22Rv1 (cell line): ENCODE results near the gene DNAH9.

ENCODE experiments used
- H3K27ac ChIP-seq: fragments of 450-650 bp; 2 replicates; pipeline ENCODE4 v1.5.1; 2017
- ZFX ChIP-seq: fragments of 450-650 bp; IDR thresholded peaks from 2 replicates; pipeline ENCODE4 v1.6.1; 2017; ENCODE audit warnings: antibody characterized with exemption, borderline replicate concordance
- TF ChIP-seq, protein P1 (sequence below): fragments of 450-650 bp; IDR thresholded peaks from 2 replicates; pipeline ENCODE4 v1.5.1; 2017; ENCODE audit warnings: mild to moderate bottlenecking

The DNAH9 gene

DNA sequence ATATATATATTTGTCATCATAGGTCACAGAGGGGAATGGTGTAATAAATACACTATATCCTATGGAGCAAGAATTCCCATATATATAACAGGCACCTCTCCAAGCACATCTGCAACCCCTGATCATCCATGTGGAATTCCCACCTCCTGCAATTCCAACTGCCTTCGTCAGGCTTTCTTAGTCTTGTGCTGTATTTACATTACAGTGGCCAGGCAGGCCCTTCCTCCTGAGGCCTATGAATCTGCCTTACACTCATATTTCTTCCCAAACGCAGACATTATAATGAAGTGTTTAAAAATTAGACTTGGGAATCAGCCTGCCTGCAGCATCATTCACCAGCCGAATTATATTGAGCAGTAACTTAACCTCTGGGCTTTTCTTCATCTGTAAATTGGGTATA, 19.3 kb upstream of the DNAH9 start:
- no peak for TF ChIP-seq ZFX
- TF ChIP-seq, protein P1, sequence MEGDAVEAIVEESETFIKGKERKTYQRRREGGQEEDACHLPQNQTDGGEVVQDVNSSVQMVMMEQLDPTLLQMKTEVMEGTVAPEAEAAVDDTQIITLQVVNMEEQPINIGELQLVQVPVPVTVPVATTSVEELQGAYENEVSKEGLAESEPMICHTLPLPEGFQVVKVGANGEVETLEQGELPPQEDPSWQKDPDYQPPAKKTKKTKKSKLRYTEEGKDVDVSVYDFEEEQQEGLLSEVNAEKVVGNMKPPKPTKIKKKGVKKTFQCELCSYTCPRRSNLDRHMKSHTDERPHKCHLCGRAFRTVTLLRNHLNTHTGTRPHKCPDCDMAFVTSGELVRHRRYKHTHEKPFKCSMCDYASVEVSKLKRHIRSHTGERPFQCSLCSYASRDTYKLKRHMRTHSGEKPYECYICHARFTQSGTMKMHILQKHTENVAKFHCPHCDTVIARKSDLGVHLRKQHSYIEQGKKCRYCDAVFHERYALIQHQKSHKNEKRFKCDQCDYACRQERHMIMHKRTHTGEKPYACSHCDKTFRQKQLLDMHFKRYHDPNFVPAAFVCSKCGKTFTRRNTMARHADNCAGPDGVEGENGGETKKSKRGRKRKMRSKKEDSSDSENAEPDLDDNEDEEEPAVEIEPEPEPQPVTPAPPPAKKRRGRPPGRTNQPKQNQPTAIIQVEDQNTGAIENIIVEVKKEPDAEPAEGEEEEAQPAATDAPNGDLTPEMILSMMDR: no peak
- no peak overlapping the region for H3K27ac ChIP-seq

DNA sequence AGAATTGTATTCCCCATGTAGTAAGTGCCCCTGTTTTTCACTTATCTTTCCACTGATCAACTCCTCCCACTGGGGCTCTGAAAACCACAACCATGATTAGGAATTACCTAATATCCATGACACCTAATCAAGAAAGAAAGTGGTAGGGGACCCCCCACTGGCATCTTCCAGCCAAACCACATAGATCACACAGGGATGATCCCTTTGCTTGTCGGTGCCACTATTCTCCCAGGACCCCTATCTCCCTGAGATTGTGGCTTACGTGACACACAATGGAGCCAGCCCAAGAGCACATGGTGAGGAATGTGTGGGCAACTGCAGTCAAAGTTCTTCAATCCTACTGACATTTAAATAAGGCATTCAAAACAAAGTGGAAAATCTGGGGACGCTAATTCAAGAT, 17.6 kb upstream of the DNAH9 start:
- no peak overlapping the region for H3K27ac ChIP-seq
- TF ChIP-seq, protein P1: no peak
- TF ChIP-seq ZFX: no peak

DNA sequence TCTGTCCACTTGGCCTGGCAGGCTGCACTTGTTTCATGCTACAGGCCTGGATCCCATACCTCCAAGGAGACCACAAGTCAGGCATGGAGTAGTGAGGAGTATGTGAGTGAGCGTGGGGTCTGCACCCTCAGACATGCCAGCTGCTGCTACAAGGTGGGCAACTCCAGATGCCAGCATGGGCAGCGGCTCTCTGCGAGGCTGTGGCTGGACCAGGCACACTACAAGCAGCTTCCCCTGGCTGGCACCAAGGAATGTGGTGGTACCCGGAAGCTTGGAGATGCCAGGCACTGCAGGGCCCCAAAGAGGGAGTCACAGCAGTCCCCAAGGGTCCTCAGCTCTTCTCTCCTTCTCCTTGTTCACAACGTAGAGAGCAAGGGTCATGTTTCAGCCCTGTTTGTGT, 16.1 kb upstream of the DNAH9 start:
- no peak overlapping the region for H3K27ac ChIP-seq
- TF ChIP-seq, protein P1: no peak
- TF ChIP-seq ZFX: no peak

DNA sequence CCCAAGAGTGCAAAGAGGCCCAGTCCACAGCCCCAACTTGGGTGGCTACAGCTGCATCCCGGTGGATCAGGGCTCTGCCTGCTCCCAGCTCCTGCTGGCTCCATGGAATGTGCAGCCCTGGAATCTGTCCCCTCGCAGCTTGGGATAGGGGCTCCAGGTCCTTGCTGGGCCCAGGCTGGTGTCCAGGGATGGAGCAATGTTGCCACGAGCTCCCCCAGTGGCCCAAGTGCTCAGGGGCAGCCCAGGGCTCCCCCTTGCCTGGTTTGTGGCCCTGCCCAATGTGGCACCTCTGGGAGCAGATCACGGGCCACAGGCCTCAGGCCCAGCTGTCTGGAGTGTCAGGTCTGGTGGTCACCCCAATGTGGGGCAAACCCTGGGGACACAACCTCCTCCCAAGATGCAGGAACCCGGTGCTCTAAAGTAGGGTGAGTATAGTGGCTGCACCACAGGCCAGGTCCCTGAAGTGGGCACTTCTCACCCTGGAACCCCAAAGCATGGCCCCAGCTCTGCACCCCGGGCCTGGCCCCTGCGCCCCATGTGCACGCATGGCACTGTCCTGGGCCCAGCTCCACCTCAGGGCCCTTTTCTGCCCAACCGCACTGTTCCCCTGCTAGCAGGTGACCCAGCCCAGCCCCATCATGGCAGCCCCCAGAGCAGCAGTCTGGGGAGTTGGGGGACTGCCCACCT, 14.8 kb upstream of the DNAH9 start:
- no peak for TF ChIP-seq ZFX
- TF ChIP-seq, protein P1: no peak
- H3K27ac ChIP-seq: no peak overlapping the region

DNA sequence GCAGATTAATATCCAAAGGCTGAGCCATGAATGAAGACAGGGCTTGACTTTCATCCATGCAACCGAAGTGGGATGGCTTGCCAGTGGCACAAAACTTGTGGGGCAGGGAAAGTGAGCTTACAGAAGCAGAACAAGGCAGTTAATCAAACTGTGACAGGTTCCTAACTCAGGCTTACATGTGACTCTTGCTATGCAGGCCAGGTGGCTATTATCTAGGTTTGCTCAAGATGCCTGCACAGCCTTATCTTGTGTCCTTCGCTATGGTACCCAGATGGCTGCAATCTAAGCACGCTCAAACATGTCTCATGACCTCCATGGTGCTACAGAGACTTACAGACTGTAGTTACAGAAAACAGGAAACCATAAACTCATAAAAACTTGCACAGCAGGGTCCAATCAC, 8.6 kb upstream of the DNAH9 start:
- H3K27ac ChIP-seq: no peak overlapping the region
- TF ChIP-seq, protein P1: no peak
- no peak for TF ChIP-seq ZFX

DNA sequence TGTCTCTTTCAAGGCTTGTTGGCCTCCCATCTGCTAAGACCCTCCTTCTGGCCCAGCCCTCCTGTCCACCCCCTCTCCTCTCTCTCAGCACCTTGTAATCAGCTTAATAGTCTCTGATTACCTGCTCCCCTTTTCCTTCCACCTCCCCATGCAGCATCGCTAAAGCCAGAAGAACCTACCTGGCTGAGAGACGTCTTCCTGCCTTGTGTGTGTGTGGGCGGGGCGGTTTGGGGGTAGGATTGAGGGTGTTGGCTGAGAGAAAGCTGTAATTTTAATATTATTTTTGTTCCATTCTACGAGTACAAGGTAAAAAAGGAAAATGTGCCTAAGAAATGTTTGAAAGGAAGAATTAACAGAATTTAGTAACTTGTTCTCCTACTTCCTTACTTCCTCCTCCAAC, 3.4 kb downstream of the DNAH9 start:
- no peak overlapping the region for H3K27ac ChIP-seq
- TF ChIP-seq ZFX: no peak
- TF ChIP-seq, protein P1: no peak

DNA sequence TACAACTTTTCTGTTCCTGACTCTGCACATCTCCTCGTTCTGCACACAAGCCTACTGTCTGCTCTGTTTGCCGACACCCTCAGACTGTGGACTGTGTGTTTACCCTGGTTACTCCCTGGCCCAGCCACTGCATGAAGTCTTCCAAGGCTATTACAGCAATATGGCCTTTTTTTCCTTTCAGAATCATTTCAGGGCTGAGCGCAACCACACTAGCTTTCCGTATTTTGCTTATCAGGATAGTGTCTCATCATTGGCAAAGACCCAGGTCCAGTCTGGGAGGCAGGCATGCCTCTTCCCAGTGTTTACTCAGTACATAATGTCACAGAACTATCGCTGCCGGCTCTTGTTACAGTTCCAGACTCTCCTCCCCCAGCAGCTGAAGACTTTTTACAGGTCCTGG, 10.1 kb downstream of the DNAH9 start:
- H3K27ac ChIP-seq: no peak overlapping the region
- TF ChIP-seq, protein P1: no peak
